ENCODE measurements around the gene MYO3A. TPM values are rescaled to one million over a fixed set of nuclear protein-coding genes. Genes with fewer than 3 reads are reported as not detected.

Gene MYO3A
- total RNA-seq, 1 donor from 2014 or later, result not detected

- no peak for DNase-seq (ENCODE audit: extremely low read depth, low read depth, low spot score)
Measured at GRCh38 chr10:26214004-26214403, 280.0 kb downstream of the MYO3A start.

- no peak for DNase-seq (ENCODE audit: extremely low read depth, low read depth, low spot score)
Measured at GRCh38 chr10:26214551-26215395, 280.7 kb downstream of the MYO3A start.

GRCh38 chr10:26215396-26215934 lies 281.4 kb downstream of the MYO3A start:
- DNase-seq (ENCODE audit: extremely low read depth, low read depth, low spot score), result no peak

GRCh38 chr10:26215935-26216584 lies 282.0 kb downstream of the MYO3A start:
- no peak for DNase-seq (ENCODE audit: extremely low read depth, low read depth, low spot score)

- no peak for DNase-seq (ENCODE audit: extremely low read depth, low read depth, low spot score)
Measured at GRCh38 chr10:26216585-26217395, 282.8 kb downstream of the MYO3A start, which contains the start of gene GAD2. Gene GAD2, plus strand, starts transcription at chr10:26216774. Its CDS starts 36 bp downstream, at chr10:26216810.

- DNase-seq (ENCODE audit: extremely low read depth, low read depth, low spot score), result no peak
Measured at GRCh38 chr10:26217396-26218086, 283.5 kb downstream of the MYO3A start.

GRCh38 chr10:26219676-26220075 lies 285.6 kb downstream of the MYO3A start:
- DNase-seq (ENCODE audit: extremely low read depth, low read depth, low spot score), result no peak

GRCh38 chr10:26220901-26221300 lies 286.9 kb downstream of the MYO3A start:
- DNase-seq (ENCODE audit: extremely low read depth, low read depth, low spot score), result no peak

- DNase-seq (ENCODE audit: extremely low read depth, low read depth, low spot score), result no peak
Measured at GRCh38 chr10:26221541-26221940, 287.5 kb downstream of the MYO3A start.

- DNase-seq (ENCODE audit: extremely low read depth, low read depth, low spot score), result no peak
Measured at GRCh38 chr10:26222563-26222962, 288.5 kb downstream of the MYO3A start.

- no peak for DNase-seq (ENCODE audit: extremely low read depth, low read depth, low spot score)
Measured at GRCh38 chr10:26225322-26225721, 291.3 kb downstream of the MYO3A start.

GRCh38 chr10:26227786-26228185 lies 293.8 kb downstream of the MYO3A start:
- DNase-seq (ENCODE audit: extremely low read depth, low read depth, low spot score), result no peak

- DNase-seq (ENCODE audit: extremely low read depth, low read depth, low spot score), result no peak
Measured at GRCh38 chr10:26232174-26232573, 298.1 kb downstream of the MYO3A start.

- no peak for DNase-seq (ENCODE audit: extremely low read depth, low read depth, low spot score)
Measured at GRCh38 chr10:26235761-26236160, 301.7 kb downstream of the MYO3A start.

GRCh38 chr10:26238378-26238777 lies 304.3 kb downstream of the MYO3A start:
- no peak for DNase-seq (ENCODE audit: extremely low read depth, low read depth, low spot score)

- DNase-seq (ENCODE audit: extremely low read depth, low read depth, low spot score), result no peak
Measured at GRCh38 chr10:26242706-26243350, 308.8 kb downstream of the MYO3A start.

- no peak for DNase-seq (ENCODE audit: extremely low read depth, low read depth, low spot score)
Measured at GRCh38 chr10:26243351-26243720, 309.3 kb downstream of the MYO3A start.

GRCh38 chr10:26249681-26250080 lies 315.7 kb downstream of the MYO3A start:
- DNase-seq (ENCODE audit: extremely low read depth, low read depth, low spot score), result no peak

- DNase-seq (ENCODE audit: extremely low read depth, low read depth, low spot score), result no peak
Measured at GRCh38 chr10:26251925-26252324, 317.9 kb downstream of the MYO3A start.

GRCh38 chr10:26254616-26255015 lies 320.6 kb downstream of the MYO3A start:
- DNase-seq (ENCODE audit: extremely low read depth, low read depth, low spot score), result no peak
